Neural progenitor cell (in vitro differentiated cells): ENCODE measurements around the gene INTS1.

Experiments
- EZH2phosphoT487 ChIP-seq: fragments of 200-600 bp; sonication (generic); IDR thresholded peaks from 2 replicates; pipeline ENCODE4 v1.6.1; 2017; ENCODE audit warnings: antibody characterized with exemption
- TF ChIP-seq, protein P1 (sequence below): fragments of 200-600 bp; sonication (generic); IDR thresholded peaks from 2 replicates; pipeline ENCODE4 v1.5.1; 2017; ENCODE audit warnings: antibody characterized with exemption, mild to moderate bottlenecking

DNA sequence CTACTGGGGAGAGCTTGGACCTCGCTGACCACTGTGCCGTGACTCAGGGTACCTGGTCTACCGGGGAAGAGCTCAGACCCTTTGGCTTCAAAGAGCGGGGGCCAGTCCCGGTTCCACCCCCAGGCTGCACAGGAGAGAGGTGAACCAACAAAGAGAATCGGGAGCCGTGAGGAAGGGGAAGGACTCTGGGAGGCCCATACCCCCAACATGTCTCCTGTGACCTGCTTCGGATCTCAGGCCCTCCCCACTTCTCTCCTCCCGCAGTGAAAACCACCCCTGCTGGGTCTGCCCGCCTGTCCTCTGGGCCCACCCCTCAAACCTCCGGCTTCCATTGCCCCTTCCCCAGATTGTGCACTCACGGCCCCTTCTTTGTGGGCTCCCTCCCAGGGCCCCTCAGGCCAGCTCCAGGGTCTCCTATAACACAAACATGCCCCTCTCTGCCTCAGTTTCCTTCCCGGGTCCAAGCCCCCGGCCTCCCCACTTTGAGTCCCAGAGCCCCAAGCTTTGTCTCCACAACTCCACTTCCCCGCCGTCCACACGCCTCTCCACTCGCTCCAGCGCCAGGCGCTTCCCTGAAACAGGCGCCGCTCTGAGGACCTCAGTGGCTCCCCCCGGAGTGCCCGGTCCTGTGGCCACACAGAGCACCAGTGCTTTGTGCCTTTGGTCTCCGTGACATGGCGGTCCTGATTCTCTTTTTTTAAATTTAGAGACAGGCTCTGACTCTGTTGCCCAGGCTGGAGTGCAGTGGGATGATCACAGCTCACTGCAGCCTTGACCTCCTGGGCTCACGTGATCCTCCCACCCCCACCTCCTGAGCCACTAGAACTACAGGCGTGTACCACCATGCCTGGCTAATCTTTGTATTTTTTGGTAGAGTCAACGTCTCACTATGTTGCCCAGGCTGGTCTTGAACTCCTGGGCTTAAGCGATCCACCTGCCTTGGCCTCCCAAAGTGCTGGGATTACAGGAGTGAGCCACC, 7.5 kb upstream of the INTS1 start:
- TF ChIP-seq EZH2phosphoT487 = no peak
- TF ChIP-seq, protein P1, sequence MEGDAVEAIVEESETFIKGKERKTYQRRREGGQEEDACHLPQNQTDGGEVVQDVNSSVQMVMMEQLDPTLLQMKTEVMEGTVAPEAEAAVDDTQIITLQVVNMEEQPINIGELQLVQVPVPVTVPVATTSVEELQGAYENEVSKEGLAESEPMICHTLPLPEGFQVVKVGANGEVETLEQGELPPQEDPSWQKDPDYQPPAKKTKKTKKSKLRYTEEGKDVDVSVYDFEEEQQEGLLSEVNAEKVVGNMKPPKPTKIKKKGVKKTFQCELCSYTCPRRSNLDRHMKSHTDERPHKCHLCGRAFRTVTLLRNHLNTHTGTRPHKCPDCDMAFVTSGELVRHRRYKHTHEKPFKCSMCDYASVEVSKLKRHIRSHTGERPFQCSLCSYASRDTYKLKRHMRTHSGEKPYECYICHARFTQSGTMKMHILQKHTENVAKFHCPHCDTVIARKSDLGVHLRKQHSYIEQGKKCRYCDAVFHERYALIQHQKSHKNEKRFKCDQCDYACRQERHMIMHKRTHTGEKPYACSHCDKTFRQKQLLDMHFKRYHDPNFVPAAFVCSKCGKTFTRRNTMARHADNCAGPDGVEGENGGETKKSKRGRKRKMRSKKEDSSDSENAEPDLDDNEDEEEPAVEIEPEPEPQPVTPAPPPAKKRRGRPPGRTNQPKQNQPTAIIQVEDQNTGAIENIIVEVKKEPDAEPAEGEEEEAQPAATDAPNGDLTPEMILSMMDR = no peak
